DMS153 (cell line): Measurements from ENCODE around the gene ALAS1.
A peak's percentile ranks its signal among the peaks of the same experiment; 100 is the strongest.
"Not testable (repeated sequence)": the region's sequence is repeated elsewhere in the genome, so short reads cannot be mapped to it uniquely, and the experiment has no call there.

Source experiments
- DNase-seq: peaks from one replicate; lab custom pipeline; 2025; lab: John Stamatoyannopoulos, UW

ALAS1 gene

GRCh38 chr3:52197842-52198625 is at the start of gene ALAS1:
TSS of gene ALAS1 (plus strand) at chr3:52198160. CDS start at chr3:52199242, 1,082 bp downstream.
- DNase-seq = peak; percentile 59

DNA sequence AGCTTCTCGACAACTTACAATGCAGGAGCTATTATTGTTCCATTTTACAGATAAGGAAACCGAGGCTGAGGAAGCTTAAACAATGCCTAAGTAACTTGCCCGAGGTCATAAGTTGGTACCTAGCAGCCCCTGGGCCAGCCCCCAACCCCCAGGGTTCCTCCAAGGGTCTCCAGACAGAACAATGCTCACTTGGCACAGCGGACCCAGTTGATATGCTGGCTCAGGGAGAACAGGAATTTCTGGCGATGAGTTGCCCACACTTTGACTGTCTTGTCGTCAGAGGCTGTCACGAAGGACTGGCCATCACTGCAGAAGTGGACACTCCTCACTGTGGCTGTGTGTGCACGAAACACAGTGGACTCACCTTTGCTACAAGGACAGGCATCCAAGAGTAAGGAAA is 48.9 kb upstream of the ALAS1 start:
- DNase-seq = no peak

- DNase-seq = no peak
Observed at GRCh38 chr3:52149726-52150125, 48.2 kb upstream of the ALAS1 start.

DNA sequence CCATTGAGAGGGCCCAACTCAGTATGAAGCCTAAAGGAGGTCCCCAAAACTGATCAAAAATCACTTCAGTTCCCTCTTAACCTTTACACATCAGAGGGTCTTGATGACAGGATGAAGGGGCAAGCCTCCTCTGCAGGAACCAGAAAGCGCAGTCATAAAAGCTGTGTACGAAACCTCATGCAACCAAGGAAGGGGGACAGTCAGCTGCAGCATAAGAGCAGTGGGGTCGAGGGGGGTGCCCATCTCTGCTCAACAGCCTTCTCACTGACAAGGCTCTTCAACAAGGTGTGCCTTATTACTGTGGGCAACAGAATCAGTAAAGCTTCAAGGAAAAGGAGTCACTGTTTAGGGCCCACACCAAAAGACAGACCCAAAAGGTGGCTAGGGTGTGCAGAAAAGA is 47.6 kb upstream of the ALAS1 start:
- no peak for DNase-seq

GRCh38 chr3:52150860-52151259 is 47.1 kb upstream of the ALAS1 start:
- no peak for DNase-seq

- DNase-seq = not testable (repeated sequence)
Observed at GRCh38 chr3:52151991-52152390, 46.0 kb upstream of the ALAS1 start.

DNA sequence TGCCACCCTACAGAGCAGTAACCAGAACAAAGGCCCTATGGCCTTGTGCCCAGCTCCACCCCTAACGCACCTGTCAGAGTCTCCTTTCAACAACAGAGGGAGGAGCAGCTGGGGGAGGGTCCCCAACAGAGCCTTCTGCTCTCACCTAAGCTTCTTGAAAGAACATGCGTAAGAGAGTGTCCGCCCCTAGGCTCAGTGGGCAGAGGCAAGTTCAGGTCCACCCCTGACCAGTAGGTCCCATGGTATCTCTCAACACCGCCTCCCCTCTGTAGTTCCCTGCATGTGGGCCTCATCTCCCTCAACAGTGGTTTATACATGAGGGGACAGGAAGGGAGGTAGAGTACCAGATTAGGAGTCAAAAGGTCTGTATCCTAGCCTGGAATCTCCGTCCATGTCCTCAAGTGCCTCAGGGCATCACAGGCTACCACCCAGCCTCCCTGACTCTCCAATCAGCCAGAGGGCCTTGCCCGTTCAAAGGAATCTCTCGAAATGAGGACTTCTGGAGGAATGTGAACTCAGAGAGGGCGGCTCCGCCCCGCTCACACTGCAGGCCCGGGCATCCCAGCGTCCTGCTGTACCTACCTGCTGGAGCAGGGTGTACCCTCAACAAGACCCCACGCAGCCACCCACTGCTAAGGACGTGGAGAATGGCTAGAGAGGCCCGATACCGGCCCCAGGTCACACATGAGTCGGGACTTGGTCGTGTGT is 44.4 kb upstream of the ALAS1 start:
- peak; percentile 29 for DNase-seq

DNA sequence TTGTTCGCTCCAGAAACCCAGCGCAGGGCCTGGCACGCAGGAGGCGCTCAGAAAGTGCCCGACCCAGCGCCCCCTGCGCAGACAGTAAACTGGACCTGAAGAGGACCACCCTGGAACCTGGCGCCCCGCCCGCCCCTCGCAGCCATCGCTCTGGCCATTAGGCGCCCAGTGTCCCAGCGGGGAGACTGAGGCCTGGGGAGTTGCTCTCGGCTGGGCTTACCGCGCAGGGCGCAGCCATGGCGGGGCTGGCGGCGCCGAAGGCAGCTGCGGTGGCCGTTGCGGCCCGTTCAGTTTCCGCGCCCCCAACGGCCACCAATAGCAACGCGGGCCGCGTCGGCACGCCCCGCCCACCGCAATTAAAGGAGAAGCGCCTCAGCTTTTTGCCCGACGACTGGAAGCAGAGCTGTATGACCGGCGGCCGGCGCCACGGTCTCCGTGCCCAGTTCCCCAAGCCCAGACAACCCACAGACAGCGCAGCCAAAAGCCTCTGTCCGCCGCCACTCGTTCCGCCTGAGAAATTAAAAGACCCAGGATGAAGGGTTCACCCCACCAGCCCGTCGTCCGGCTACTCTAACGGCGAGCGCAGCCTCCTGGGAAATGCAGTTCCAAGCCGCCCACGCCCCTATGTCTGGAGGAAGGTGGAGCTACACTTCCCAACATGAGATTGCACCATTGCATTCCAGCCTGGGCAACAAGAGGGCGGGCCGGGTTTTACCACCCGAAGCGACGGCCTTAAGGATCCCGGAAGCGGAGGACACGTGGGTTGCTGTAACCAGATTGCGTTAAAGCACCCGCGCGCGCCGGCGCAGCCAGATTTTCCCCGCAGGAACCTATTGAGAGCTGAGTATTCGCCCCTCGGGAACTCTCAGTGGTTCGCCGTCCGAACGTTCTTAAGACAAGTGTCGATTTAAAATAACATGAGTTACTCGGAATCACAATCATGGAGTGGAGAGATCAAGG is 43.5 kb upstream of the ALAS1 start, which contains the start of gene POC1A:
Gene POC1A, minus strand, starts transcription at position 289 of the 960 bp plus-strand sequence. Its CDS starts 51 bp downstream, at position 238.
- DNase-seq = peak; percentile 88

DNA sequence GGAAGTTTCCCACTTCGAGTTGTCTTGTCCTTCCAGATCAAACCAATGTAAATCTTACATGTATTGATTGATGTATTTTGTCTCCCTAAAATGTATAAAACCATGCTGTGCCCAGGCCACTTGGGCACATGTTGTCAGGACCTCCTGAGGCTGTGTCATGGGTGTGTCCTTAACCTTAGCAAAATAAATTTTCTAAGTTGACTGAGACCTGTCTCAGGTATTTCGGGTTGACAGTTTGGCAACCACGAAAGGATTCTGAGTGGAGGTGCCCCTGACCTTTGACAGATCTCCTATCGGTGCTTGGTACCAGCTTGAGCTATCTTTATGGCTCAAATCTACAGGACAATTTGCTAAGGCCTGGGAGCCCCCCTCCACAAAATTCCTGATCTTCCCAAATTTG is 42.0 kb upstream of the ALAS1 start:
- DNase-seq = no peak

GRCh38 chr3:52159503-52159902 is 38.5 kb upstream of the ALAS1 start:
- no peak for DNase-seq

DNA sequence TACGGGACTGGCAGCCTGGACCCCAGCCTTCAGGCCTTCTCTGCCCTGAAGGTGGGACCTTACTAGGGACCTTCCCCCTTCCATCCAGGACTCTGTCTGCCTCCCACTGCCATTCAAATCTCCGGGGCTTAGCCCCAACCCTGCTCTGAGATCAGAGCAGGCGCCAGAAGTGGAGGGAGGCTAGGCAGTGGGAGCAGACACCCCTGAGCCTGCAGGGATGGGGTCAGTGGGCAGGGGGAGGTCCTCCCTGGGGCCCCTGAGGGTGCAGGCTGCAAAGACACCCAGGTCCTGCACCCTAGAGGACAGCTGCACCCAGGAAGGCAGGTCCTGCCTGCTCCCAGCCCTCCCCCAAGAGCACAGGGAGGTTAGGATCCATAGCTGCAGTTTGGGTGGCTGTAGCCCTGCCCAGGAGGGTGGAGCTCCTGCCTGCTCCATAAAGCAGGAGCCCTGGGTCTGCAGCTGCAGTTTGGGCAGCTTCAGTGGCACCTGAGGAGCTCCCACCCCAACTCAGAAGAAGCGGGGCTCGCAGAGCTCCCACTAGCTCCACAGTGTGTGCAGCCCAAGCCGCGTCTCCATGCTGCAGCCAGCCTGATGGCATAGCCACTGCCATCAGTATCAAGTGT is 35.6 kb upstream of the ALAS1 start:
- no peak for DNase-seq

DNA sequence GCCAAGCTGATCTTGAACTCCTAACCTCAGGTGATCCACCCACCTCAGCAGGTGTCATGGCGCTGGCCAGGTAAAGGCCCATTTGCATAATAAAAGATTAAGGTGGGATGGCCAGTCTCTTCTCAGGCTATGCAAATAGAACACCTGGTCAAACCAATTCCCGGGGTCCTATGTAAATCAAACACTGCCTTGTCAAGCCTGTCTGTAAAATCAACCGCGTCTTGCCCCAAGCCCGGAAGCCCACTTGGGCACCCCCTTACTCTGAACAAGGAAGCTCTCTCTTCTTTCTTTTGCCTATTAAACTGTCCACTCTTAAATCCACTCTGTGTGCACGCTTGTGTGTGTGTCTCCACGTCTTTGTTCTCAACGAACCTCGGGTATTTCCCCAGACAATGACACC is 30.7 kb upstream of the ALAS1 start:
- no peak for DNase-seq

GRCh38 chr3:52170217-52170616 is 27.7 kb upstream of the ALAS1 start:
- DNase-seq = not testable (repeated sequence)

DNA sequence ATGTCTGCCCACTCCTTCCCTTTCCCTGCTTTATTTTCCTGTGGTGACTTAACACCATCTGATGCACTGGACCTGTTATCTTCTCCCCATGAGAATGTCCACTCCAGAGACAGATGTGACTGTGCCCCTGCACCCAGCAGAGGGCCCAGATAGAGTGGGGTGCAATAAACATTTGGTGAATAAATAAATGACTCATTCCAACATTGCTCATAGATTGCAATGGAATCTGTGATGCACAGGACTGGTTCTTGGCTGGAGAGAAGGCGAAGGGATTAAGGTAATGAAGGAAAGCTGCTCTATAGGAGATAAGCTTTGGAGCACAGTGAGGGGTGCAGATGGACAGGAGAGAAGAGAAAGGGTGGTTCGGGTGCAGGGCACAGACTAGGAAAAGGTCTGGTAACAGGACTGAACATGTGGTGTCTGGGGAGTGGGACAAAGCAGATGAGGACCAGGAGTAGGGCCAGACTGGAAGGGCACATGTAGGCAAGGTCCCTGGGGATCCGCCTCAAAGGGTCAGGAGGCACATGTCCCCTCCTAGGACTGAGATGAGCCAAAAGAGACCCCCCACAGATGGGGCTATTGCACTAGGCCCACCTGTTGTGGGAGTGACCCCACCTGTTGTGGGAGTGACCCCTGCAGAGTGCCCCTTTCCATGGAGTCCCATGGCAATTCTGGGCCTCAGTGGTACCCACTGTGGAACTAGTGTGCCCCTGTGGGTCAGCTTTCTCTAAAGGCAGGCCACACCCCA is 26.3 kb upstream of the ALAS1 start:
- DNase-seq = no peak

DNA sequence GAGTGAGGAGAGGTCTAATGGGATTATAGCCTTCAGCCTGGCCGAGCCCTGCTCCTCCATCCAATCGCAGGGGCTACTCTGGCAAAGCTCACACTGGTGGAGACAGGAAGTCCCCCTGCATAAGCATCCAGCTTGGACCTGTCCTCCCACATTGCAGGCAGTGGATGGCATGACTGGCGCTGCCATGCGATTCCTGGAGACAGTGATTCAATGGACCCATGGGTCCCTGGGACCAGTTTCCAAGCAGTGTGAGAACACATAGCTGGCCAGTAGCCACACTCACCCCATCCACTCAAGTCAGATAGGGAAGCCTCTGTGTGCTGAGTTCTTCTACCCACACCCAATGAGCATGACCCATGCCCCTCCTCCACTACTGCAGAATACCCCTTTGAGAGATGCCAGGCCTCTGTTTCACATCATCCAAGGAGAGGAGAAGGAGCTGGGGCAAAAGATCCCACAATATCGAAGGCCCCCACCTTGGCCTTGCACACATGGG is 25.6 kb upstream of the ALAS1 start:
- DNase-seq = no peak

DNA sequence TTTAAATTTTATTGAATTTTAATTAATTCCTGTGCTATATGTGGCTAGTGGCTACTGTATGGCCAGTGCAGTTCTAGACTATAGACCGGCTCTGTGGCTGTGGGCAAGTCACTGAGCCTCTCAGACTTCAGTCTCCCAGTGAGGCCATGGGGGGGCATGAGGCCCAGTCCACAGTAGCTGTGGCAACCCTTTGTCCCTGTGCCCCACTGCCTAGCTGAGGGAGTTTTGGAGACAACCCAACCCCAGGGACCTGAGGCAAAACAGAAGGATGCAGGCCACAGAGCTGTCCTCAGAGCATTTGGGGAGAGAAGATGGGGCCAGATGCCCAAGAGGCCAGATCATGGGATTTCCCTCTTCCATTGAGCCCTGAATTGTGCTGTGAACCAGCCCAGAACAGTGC is 24.9 kb upstream of the ALAS1 start:
- DNase-seq = no peak

DNA sequence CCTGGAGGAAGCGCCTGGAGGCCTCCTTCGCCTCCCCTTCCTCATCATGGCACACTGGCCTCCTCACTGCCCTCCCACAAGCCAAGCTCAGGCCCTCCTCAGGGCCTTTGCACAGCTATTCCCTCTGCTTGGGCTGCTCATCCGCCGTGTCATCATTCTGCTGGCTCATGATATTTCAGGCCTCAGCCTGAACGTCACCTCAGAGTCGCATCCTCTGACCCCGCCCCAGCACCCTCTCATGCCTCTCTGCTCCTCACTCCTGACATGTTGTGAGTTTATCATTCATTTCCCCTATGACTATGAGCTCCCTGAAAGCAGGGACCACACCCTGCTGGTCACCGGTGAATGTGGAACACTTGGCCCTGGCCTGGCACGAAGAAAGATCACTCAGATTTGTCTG is 23.1 kb upstream of the ALAS1 start:
- no peak for DNase-seq

GRCh38 chr3:52175416-52176179 is 22.4 kb upstream of the ALAS1 start:
- no peak for DNase-seq

GRCh38 chr3:52176180-52176752 is 21.7 kb upstream of the ALAS1 start:
- DNase-seq = no peak
